Neural progenitor cell (in vitro differentiated cells): ENCODE data around the gene SRPK1. TPM values are rescaled to one million over a fixed set of nuclear protein-coding genes. Genes with fewer than 3 reads are reported as not detected.

Source experiments
- DNase-seq: peaks from one replicate; pipeline ENCODE4 v3.0.0-alpha.2; 2016; ENCODE audit warnings: low spot score
- H2AFZ ChIP-seq: fragments of 200-600 bp; sonication (generic); replicated peaks from 2 replicates; pipeline ENCODE4 v1.6.1; 2016; ENCODE audit warnings: antibody characterized with exemption
- H3F3A ChIP-seq: fragments of 200-600 bp; sonication (generic); 2 replicates; pipeline ENCODE4 v1.6.1; 2016; ENCODE audit warnings: antibody characterized with exemption, low read depth
- H3K27ac ChIP-seq: fragments of 200-600 bp; sonication (generic); 2 replicates; pipeline ENCODE4 v1.5.1; 2016; ENCODE audit warnings: mild to moderate bottlenecking
- H3K27me3 ChIP-seq: fragments of 200-600 bp; sonication (generic); 2 replicates; pipeline ENCODE4 v1.6.1; 2016; ENCODE audit warnings: mild to moderate bottlenecking, moderate library complexity
- H3K36me3 ChIP-seq: fragments of 200-600 bp; sonication (generic); 2 replicates; pipeline ENCODE4 v1.5.1; 2016
- H3K4me1 ChIP-seq: fragments of 200-600 bp; sonication (generic); 2 replicates; pipeline ENCODE4 v1.6.1; 2016; ENCODE audit warnings: mixed run types
- H3K4me2 ChIP-seq: fragments of 200-600 bp; sonication (generic); 2 replicates; pipeline ENCODE4 v1.6.1; 2016
- H3K4me3 ChIP-seq: fragments of 200-600 bp; sonication (generic); 2 replicates; pipeline ENCODE4 v1.5.1; 2016
- H3K79me2 ChIP-seq: fragments of 200-600 bp; sonication (generic); 2 replicates; pipeline ENCODE4 v1.6.1; 2016; ENCODE audit warnings: low read depth
- H3K9ac ChIP-seq: fragments of 200-600 bp; sonication (generic); 2 replicates; pipeline ENCODE4 v1.6.1; 2016
- H3K9me3 ChIP-seq: fragments of 200-600 bp; sonication (generic); 2 replicates; pipeline ENCODE4 v1.5.1; 2016; ENCODE audit warnings: low read depth
- H4K20me1 ChIP-seq: fragments of 200-600 bp; sonication (generic); 2 replicates; pipeline ENCODE4 v1.6.1; 2016; ENCODE audit warnings: low read depth
- H3K27ac Mint-ChIP-seq: 3 replicates; pipeline ENCODE4 v1.8.0; 2021; ENCODE audit warnings: mixed read lengths
- H3K27me3 Mint-ChIP-seq: 2 replicates; pipeline ENCODE4 v1.8.0; 2022; ENCODE audit warnings: low read depth, mild to moderate bottlenecking, inconsistent platforms, moderate library complexity, mixed read lengths; ENCODE audit not compliant: insufficient read depth
- H3K36me3 Mint-ChIP-seq: 3 replicates; pipeline ENCODE4 v1.8.0; 2021; ENCODE audit warnings: mixed read lengths
- H3K4me1 Mint-ChIP-seq: 3 replicates; pipeline ENCODE4 v1.8.0; 2021; ENCODE audit warnings: mixed read lengths
- H3K4me3 Mint-ChIP-seq: 3 replicates; pipeline ENCODE4 v1.8.0; 2021; ENCODE audit warnings: mild to moderate bottlenecking, moderate library complexity, mixed read lengths
- H3K9me3 Mint-ChIP-seq: 3 replicates; pipeline ENCODE4 v1.8.0; 2020; ENCODE audit warnings: mixed read lengths
- CTCF ChIP-seq: fragments of 200-600 bp; sonication (generic); IDR thresholded peaks from 2 replicates; pipeline ENCODE4 v1.5.1; 2017; ENCODE audit warnings: antibody characterized with exemption, mild to moderate bottlenecking
- EZH2 ChIP-seq: fragments of 200-600 bp; sonication (generic); IDR thresholded peaks from 2 replicates; pipeline ENCODE4 v1.6.1; 2017; ENCODE audit warnings: antibody characterized with exemption, mild to moderate bottlenecking, moderate library complexity
- EZH2phosphoT487 ChIP-seq: fragments of 200-600 bp; sonication (generic); IDR thresholded peaks from 2 replicates; pipeline ENCODE4 v1.6.1; 2017; ENCODE audit warnings: antibody characterized with exemption
- total RNA-seq: library from RNA; depleted of rRNA; stranded (reverse); fragments of >200 nt; gene quantifications from 2 replicates; pipeline ENCODE4 v1.2.3, GENCODE V29; 2015; ENCODE audit warnings: low replicate concordance

SRPK1 gene
- total RNA-seq, 1 donor from 2014 or later = 181 TPM

DNA sequence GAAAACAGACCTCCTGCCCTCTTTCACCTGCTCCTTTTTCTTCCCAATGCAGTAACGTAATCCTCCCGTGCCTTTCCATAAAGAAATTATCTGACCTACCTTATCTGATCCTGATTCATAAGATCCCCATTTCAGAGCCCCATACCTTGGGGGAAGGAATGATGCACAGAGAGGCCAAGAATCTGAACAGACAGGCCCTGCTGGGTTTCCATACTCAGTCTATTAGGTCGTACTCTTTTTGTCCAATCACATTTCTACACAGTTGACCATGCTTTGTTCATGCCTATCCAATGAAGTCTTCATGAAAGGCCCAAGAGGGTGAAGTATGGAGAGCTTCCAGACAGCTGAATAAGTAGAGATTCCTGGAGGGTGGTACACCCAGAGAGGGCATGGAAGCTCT, 25.3 kb downstream of the SRPK1 start:
- no peaks in the 10 kb centered on the region for H3K27me3 Mint-ChIP-seq
- no peak overlapping the region for H3K27ac ChIP-seq
- peaks cover 22% of the 10 kb centered on the region for H4K20me1 ChIP-seq
- H3K9me3 ChIP-seq = no peaks in the 10 kb centered on the region
- H3K4me1 Mint-ChIP-seq = peaks cover 18% of the 10 kb centered on the region
- peaks cover 11% of the 10 kb centered on the region for H3K36me3 ChIP-seq
- no peak for DNase-seq
- H3K9ac ChIP-seq = no peak overlapping the region
- H3K9me3 Mint-ChIP-seq = peaks cover 12% of the 10 kb centered on the region
- H3K36me3 Mint-ChIP-seq = peaks cover 42% of the 10 kb centered on the region
- H3K4me3 ChIP-seq = no peak overlapping the region
- H3K27me3 ChIP-seq = no peaks in the 10 kb centered on the region
- H3K4me2 ChIP-seq = no peak overlapping the region
- H3K79me2 ChIP-seq = peaks cover 100% of the 10 kb centered on the region
- TF ChIP-seq EZH2 = no peak
- TF ChIP-seq EZH2phosphoT487 = no peak
- no peak for TF ChIP-seq CTCF
- H3K4me1 ChIP-seq = peaks cover 6% of the 10 kb centered on the region
- H3F3A ChIP-seq = peaks cover 7% of the 10 kb centered on the region
- H3K4me3 Mint-ChIP-seq = no peak overlapping the region
- H2AFZ ChIP-seq = no peak overlapping the region
- no peak overlapping the region for H3K27ac Mint-ChIP-seq

DNA sequence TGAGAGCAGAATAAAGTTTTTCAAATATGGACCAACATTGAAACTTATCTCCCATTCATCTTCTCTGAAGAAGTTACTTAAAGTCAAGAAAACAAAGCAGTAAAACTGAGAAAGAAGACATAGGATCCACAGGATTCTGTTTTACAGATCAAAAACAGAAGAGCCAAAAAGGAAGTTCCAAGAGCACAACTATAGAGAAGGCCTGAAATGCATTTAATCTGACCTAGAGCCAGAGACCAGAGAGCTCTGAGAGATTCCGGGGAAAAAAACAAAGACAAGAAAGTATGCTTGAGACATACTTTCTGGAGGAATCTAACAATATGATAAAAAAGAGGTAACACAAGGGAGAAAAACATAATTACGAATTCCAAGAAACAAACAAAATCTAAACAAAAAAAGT, 26.1 kb downstream of the SRPK1 start:
- no peaks in the 10 kb centered on the region for H3K9me3 ChIP-seq
- H3K79me2 ChIP-seq = peaks cover 98% of the 10 kb centered on the region
- Mint-ChIP-seq H3K36me3 (peaks cover 38% of the 10 kb centered on the region), H3K4me1 (peaks cover 18% of the 10 kb centered on the region), H3K27me3 (no peaks in the 10 kb centered on the region), H3K9me3 (peaks cover 12% of the 10 kb centered on the region), H3K4me3 (no peak overlapping the region), H3K27ac (no peak overlapping the region)
- peaks cover 11% of the 10 kb centered on the region for H3K36me3 ChIP-seq
- no peak overlapping the region for H3K4me3 ChIP-seq
- peak overlapping the region; percentile 15 for H3K4me2 ChIP-seq
- H3K27ac ChIP-seq = peak overlapping the region; percentile 61
- H4K20me1 ChIP-seq = peaks cover 22% of the 10 kb centered on the region
- DNase-seq = no peak
- TF ChIP-seq EZH2phosphoT487 (no peak), CTCF (no peak), EZH2 (no peak)
- peaks cover 7% of the 10 kb centered on the region for H3F3A ChIP-seq
- no peak overlapping the region for H3K9ac ChIP-seq
- H3K4me1 ChIP-seq = peaks cover 6% of the 10 kb centered on the region
- no peaks in the 10 kb centered on the region for H3K27me3 ChIP-seq
- H2AFZ ChIP-seq = no peak overlapping the region

DNA sequence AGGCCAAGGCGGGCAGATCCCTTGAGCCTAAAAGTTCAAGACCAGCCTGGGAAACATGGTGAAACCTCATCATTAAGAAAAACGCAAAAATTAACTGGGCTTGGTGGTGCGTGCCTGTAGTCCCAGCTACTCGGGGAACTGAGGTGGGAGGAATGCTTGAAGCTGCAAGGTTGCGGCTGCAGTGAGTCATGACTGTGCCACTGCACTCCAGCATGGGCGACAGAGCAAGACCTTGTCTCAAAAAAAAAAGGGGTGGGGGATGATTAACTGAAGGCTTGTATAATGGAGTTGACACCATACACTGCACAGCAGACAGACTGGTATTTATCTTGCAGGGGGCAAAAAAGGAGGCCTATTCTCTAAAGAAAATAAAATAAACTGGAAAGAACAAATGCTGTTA, 27.7 kb downstream of the SRPK1 start:
- Mint-ChIP-seq H3K9me3 (peaks cover 5% of the 10 kb centered on the region), H3K4me3 (no peak overlapping the region), H3K27me3 (no peaks in the 10 kb centered on the region), H3K27ac (no peak overlapping the region), H3K36me3 (peaks cover 34% of the 10 kb centered on the region), H3K4me1 (peaks cover 18% of the 10 kb centered on the region)
- no peak overlapping the region for H3K4me3 ChIP-seq
- no peaks in the 10 kb centered on the region for H3K27me3 ChIP-seq
- H3K79me2 ChIP-seq = peaks cover 83% of the 10 kb centered on the region
- peaks cover 21% of the 10 kb centered on the region for H3K36me3 ChIP-seq
- H3K4me1 ChIP-seq = peaks cover 6% of the 10 kb centered on the region
- no peak overlapping the region for H2AFZ ChIP-seq
- H3K4me2 ChIP-seq = no peak overlapping the region
- peaks cover 21% of the 10 kb centered on the region for H4K20me1 ChIP-seq
- H3F3A ChIP-seq = peaks cover 7% of the 10 kb centered on the region
- H3K27ac ChIP-seq = no peak overlapping the region
- no peaks in the 10 kb centered on the region for H3K9me3 ChIP-seq
- no peak overlapping the region for H3K9ac ChIP-seq
- DNase-seq = no peak
- TF ChIP-seq EZH2 (no peak), CTCF (no peak), EZH2phosphoT487 (no peak)
